HepG2 (cell line): ENCODE data around the gene RARS2. TPM values are rescaled to one million over a fixed set of nuclear protein-coding genes. Genes with fewer than 3 reads are reported as not detected.
"Not testable (repeated sequence)": the region's sequence is repeated elsewhere in the genome, so short reads cannot be mapped to it uniquely, and the experiment has no call there.

Experiments
- ATAC-seq: fragments of 200-7000 bp; cut with Tn5 transposase; 3 replicates; pipeline ENCODE4 v1.9.1; 2020; ENCODE audit warnings: mild to moderate bottlenecking, moderate library complexity
- BruUV-seq: library from RNA; stranded (reverse); fragments of 400-500 nt; replicated peaks from 2 replicates; lab custom pipeline; 2021; lab: Mats Ljungman, UMichigan
- CTCF ChIA-PET: fragments of 300-600 bp; formaldehyde crosslinking; extraction: SDS; loops from one replicate; lab custom pipeline; 2021; ENCODE audit warnings: low total read pairs, inconsistent platforms, low intra/inter-chr PET ratio; lab: Yijun Ruan, JAX
- POLR2A ChIA-PET: fragments of 350-600 bp; sonication (Branson Sonifier 250); formaldehyde crosslinking; loops from one replicate; lab custom pipeline; 2020; ENCODE audit warnings: antibody characterized with exemption, inconsistent platforms; lab: Yijun Ruan, JAX
- DNase-seq: peaks from one replicate; pipeline ENCODE4 v3.0.0-alpha.2; 2015; ENCODE audit warnings: low spot score
- FAIRE-seq: peaks from 3 replicates; lab custom pipeline; 2011; peaks lifted over from hg19 to GRCh38; lab: Jason Lieb, UNC
- H2AFZ ChIP-seq: one replicate; pipeline ENCODE4 v1.6.1; 2011; ENCODE audit warnings: low read length, inconsistent platforms
- H3K27ac ChIP-seq: fragments of 300-600 bp; 3 replicates; pipeline ENCODE4 v1.8.0; 2011; ENCODE audit warnings: mixed run types, mild to moderate bottlenecking, mixed read lengths, low read length, inconsistent platforms; ENCODE audit not compliant: insufficient read depth; ENCODE audit errors: extremely low read length
- H3K27me3 ChIP-seq, 2 experiments: fragments of 200-600 bp in 1 of 2; 2 replicates in 1 of 2; 3 replicates in 1 of 2; pipeline versions ENCODE4 v1.6.0 to v1.8.0; 2011; ENCODE audit warnings: low read length in 2 of 2, mild to moderate bottlenecking in 2 of 2, moderate library complexity in 2 of 2, inconsistent platforms in 1 of 2; ENCODE audit not compliant: insufficient read depth in 2 of 2, control insufficient read depth in 1 of 2
- H3K36me3 ChIP-seq, 2 experiments: fragments of 200-600 bp in 1 of 2; replicated peaks in 1 of 2; 2 replicates in 1 of 2; 3 replicates in 1 of 2; pipeline versions ENCODE4 v1.5.1 to v1.8.0; 2011; ENCODE audit warnings: low read length in 2 of 2, inconsistent platforms in 1 of 2; ENCODE audit not compliant: insufficient read depth in 2 of 2, control insufficient read depth in 1 of 2
- H3K4me1 ChIP-seq: 2 replicates; pipeline ENCODE4 v1.5.1; 2012; ENCODE audit warnings: low read length, inconsistent platforms; ENCODE audit not compliant: insufficient read depth
- H3K4me2 ChIP-seq: 2 replicates; pipeline ENCODE4 v1.6.0; 2011; ENCODE audit warnings: low read depth, low read length, inconsistent platforms
- H3K4me3 ChIP-seq, 3 experiments: fragments of 200-600 bp in 1 of 3; sonication (generic), shearing (Covaris generic) in 1 of 3; replicated peaks in 1 of 3; 2 replicates each; pipeline ENCODE4 v1.5.1; 2011 to 2016; ENCODE audit warnings: low read length in 3 of 3, inconsistent platforms in 2 of 3, low read depth in 2 of 3, mild to moderate bottlenecking in 2 of 3, control low read depth in 1 of 3, mixed read lengths in 1 of 3; ENCODE audit not compliant: insufficient read depth in 1 of 3
- H3K79me2 ChIP-seq: one replicate; pipeline ENCODE4 v1.6.1; 2011; ENCODE audit warnings: low read length, inconsistent platforms; ENCODE audit not compliant: insufficient read depth
- H3K9ac ChIP-seq: 2 replicates; pipeline ENCODE4 v1.6.0; 2011; ENCODE audit warnings: mild to moderate bottlenecking, low read depth, low read length, inconsistent platforms; ENCODE audit not compliant: insufficient read depth
- H3K9me3 ChIP-seq: 2 replicates; pipeline ENCODE4 v1.5.1; 2012; ENCODE audit warnings: mild to moderate bottlenecking, low read length
- H4K20me1 ChIP-seq: 2 replicates; pipeline ENCODE4 v1.6.0; 2011; ENCODE audit warnings: inconsistent platforms, mild to moderate bottlenecking, low read length, moderate library complexity; ENCODE audit not compliant: insufficient read depth
- CEBPB ChIP-seq: IDR thresholded peaks from 2 replicates; pipeline ENCODE4 v1.6.1; 2011; ENCODE audit warnings: low read depth, low read length, improper control_type of control experiment, borderline replicate concordance
- ELF1 ChIP-seq: sonication (generic); formaldehyde crosslinking; IDR thresholded peaks from 2 replicates; pipeline ENCODE4 v1.4.0; 2020; ENCODE audit warnings: missing genetic modification reagents
- ERF ChIP-seq: IDR thresholded peaks from 2 replicates; pipeline ENCODE4 v1.6.1; 2018; ENCODE audit warnings: missing biosample characterization, missing genetic modification reagents
- FUBP1 ChIP-seq: sonication (generic); formaldehyde crosslinking; IDR thresholded peaks from 2 replicates; pipeline ENCODE4 v1.5.1; 2020; ENCODE audit warnings: missing genetic modification reagents, mild to moderate bottlenecking, borderline replicate concordance
- HMG20A ChIP-seq: IDR thresholded peaks from 2 replicates; pipeline ENCODE4 v1.6.1; 2016; ENCODE audit warnings: borderline replicate concordance
- LBX2 ChIP-seq: sonication (generic); formaldehyde crosslinking; IDR thresholded peaks from 2 replicates; pipeline ENCODE4 v1.5.0; 2020; ENCODE audit warnings: missing genetic modification reagents, mild to moderate bottlenecking, borderline replicate concordance
- NFE2 ChIP-seq: sonication (generic); formaldehyde crosslinking; IDR thresholded peaks from 2 replicates; pipeline ENCODE4 v1.4.0; 2020; ENCODE audit warnings: missing genetic modification reagents
- PHF21A ChIP-seq: sonication (generic); formaldehyde crosslinking; IDR thresholded peaks from 2 replicates; pipeline ENCODE4 v1.5.0; 2020; ENCODE audit warnings: mild to moderate bottlenecking, missing genetic modification reagents
- SALL1 ChIP-seq: sonication (generic); formaldehyde crosslinking; IDR thresholded peaks from 2 replicates; pipeline ENCODE4 v1.8.0; 2022; ENCODE audit warnings: mild to moderate bottlenecking, missing genetic modification reagents
- SMARCE1 ChIP-seq: fragments of 450-650 bp; IDR thresholded peaks from 2 replicates; pipeline ENCODE4 v1.6.1; 2017; ENCODE audit warnings: borderline replicate concordance
- ZBTB38 ChIP-seq: sonication (generic); formaldehyde crosslinking; IDR thresholded peaks from 2 replicates; pipeline ENCODE4 v1.5.1; 2020; ENCODE audit warnings: mild to moderate bottlenecking, missing genetic modification reagents
- ZNF124 ChIP-seq: sonication (generic); formaldehyde crosslinking; IDR thresholded peaks from 2 replicates; pipeline ENCODE4 v1.4.0; 2020; ENCODE audit warnings: missing genetic modification reagents
- ZNF180 ChIP-seq: sonication (generic); formaldehyde crosslinking; IDR thresholded peaks from 2 replicates; pipeline ENCODE4 v1.4.0; 2020; ENCODE audit warnings: low read depth, missing genetic modification reagents, borderline replicate concordance
- WGBS: methylation state at CpG from one replicate; pipeline ENCODE4 v1.1.6; 2017; ENCODE audit warnings: low lambda C conversion rate; 5-methylcytosine and 5-hydroxymethylcytosine counted together
- in situ Hi-C: cut with HindIII; loops from 2 replicates; pipeline ENCODE4 v1.10.0; 2017; ENCODE audit warnings: low pct_unique_long_range_greater_than_20kb; ENCODE audit not compliant: extremely low pct_ligation_motif_present
- intact Hi-C: fragments of 100-400 bp; cut with micrococcal nuclease; formaldehyde crosslinking; loops from one replicate; pipeline ENCODE4 v1.10.0; 2022; ENCODE audit not compliant: unreplicated experiment
- polyA plus RNA-seq, 8 experiments: library from polyadenylated mRNA; depleted of rRNA in 3 of 8; stranded (reverse) in 7 of 8; unstranded in 1 of 8; fragments of >200 nt; fragmentation: Illumina TruSeq in 4 of 8; extraction: Trizol in 4 of 8; gene quantifications; 2 replicates each; pipeline versions ENCODE4 v1.2.1 to v1.2.3, GENCODE V29; 2011 to 2016; ENCODE audit warnings: low read depth in 4 of 8, missing spikeins in 1 of 8, mixed read lengths in 1 of 8; ENCODE audit not compliant: insufficient read depth in 1 of 8
- total RNA-seq, 5 experiments: library from RNA; depleted of rRNA; stranded (reverse); fragments of >200 nt; fragmentation: Illumina TruSeq; extraction: Trizol; gene quantifications; 2 replicates each; pipeline ENCODE4 v1.2.3, GENCODE V29; 2016; ENCODE audit warnings: low read depth in 1 of 5
- TF ChIP-seq, protein P1 (sequence below): sonication (generic); formaldehyde crosslinking; IDR thresholded peaks from 2 replicates; pipeline ENCODE4 v1.9.0; 2022; ENCODE audit warnings: missing genetic modification reagents, mild to moderate bottlenecking, borderline replicate concordance

Gene RARS2
- total and polyA plus RNA-seq, 2 of the 13 experiments (the other 11 are each of a cell fraction or from before 2014, with no cell fraction given), result 23.4 to 80.1 TPM

DNA sequence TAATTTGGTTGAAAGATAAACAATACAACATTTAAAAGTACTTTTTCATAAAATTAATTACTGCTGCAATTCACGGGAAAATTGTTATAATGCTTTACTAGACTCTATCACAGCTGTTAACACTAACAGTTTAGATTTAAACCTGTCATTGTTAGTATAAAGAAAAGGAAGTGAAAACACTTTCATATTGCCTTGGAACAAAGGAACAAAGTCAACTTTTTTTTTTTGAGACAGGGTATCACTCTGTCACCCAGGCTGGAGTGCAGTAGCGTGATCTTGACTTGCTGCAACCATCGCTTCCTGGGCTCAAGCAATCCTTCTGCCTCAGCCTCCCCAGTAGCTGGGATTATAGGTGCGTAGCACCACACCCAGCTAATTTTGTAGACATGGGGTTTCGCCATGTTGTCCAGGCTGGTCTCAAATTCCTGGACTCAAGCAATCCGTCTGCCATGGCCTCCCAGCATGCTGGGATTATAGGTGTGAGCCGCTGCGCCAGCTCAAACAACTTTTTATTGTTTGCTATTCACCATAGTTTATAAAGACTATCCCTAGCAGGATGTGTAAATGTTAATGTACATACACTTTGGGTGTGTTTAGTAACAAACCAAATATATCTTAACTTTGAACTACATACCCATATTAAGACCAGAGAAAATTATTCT lies 94.9 kb downstream of the RARS2 start (continued):
- TF ChIP-seq LBX2 (CRISPR knock-in tag) (no peak), ZNF124 (CRISPR knock-in tag) (no peak), FUBP1 (CRISPR knock-in tag) (no peak), ZBTB38 (no peak), ERF (CRISPR knock-in tag) (no peak), SALL1 (CRISPR knock-in tag) (no peak), NFE2 (CRISPR knock-in tag) (no peak), ZNF180 (CRISPR knock-in tag) (no peak), CEBPB (no peak), SMARCE1 (no peak), HMG20A (CRISPR knock-in tag) (no peak), PHF21A (no peak), ELF1 (CRISPR knock-in tag) (no peak)
- TF ChIP-seq, protein P1, sequence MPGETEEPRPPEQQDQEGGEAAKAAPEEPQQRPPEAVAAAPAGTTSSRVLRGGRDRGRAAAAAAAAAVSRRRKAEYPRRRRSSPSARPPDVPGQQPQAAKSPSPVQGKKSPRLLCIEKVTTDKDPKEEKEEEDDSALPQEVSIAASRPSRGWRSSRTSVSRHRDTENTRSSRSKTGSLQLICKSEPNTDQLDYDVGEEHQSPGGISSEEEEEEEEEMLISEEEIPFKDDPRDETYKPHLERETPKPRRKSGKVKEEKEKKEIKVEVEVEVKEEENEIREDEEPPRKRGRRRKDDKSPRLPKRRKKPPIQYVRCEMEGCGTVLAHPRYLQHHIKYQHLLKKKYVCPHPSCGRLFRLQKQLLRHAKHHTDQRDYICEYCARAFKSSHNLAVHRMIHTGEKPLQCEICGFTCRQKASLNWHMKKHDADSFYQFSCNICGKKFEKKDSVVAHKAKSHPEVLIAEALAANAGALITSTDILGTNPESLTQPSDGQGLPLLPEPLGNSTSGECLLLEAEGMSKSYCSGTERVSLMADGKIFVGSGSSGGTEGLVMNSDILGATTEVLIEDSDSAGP (CRISPR knock-in tag), result no peak

DNA sequence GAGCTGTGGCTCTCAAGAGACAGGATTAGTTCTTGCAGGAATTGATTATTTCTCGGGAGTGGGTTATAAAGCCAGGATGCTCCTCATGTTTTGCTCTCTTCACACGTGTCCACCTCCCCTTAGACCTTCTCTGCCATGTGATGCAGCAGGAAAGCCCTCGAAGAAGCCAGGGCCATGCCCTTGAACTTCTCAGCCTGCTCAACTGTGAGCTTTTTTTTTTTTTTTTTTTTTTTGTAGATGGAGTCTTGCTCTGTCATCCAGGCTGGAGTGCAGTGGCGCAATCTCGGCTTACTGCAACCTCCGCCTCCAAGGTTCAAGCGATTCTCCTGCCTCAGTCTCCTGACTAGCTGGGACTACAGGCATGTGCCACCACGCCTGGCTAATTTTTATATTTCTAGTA lies 100.5 kb downstream of the RARS2 start:
- H3K4me2 ChIP-seq, ATAC-seq, CTCF ChIA-PET, in situ Hi-C loops, H2AFZ ChIP-seq, H3K4me3 ChIP-seq, H3K79me2 ChIP-seq, FAIRE-seq, H3K27me3 ChIP-seq, DNase-seq, BruUV-seq, intact Hi-C loops, H3K36me3 ChIP-seq, H4K20me1 ChIP-seq, H3K9me3 ChIP-seq, H3K27ac ChIP-seq, H3K9ac ChIP-seq: not testable (repeated sequence)
- peaks cover 16% of the 10 kb centered on the region for H3K4me1 ChIP-seq
- POLR2A ChIA-PET, result interaction anchor here (0.6 to 0.8 kb wide), 2 partner anchors 115 to 207 kb away, joined by 3 read pairs; no protein-coding TSS in a partner anchor
- WGBS, result 100% methylated on average over 8 of the region's 8 CpGs
